Fibroblast of lung (primary cell): Measurements from ENCODE around the gene CMTM7.

Experiments
- CTCF ChIP-seq, 2 donors: IDR thresholded peaks in 1 of 2; conservative IDR thresholded peaks in 1 of 2; 1 replicate in 1 of 2; 2 replicates in 1 of 2; pipeline ENCODE4 v1.5.1; 2011 to 2012; ENCODE audit warnings: low read length in 2 of 2, control low read depth in 1 of 2, inconsistent platforms in 1 of 2, low read depth in 1 of 2, mild to moderate bottlenecking in 1 of 2
- EZH2 ChIP-seq: IDR thresholded peaks from 2 replicates; pipeline ENCODE4 v1.5.1; 2012; ENCODE audit warnings: low read length, control low read depth, mild to moderate bottlenecking; ENCODE audit errors: missing control alignments

GRCh38 chr3:32482693-32483092 lies 91.0 kb downstream of the CMTM7 start:
- TF ChIP-seq CTCF (conservative IDR thresholded peaks at IDR 0.05 in 1 of 2, IDR thresholded peaks at IDR 0.05 in 1 of 2; ENCODE audit: low read depth in 1 of 2, low read length in 2 of 2) (no peak), EZH2 (no peak)
